Measurements from ENCODE around the gene DGKI.
A peak's percentile ranks its signal among the peaks of the same experiment; 100 is the strongest.

DGKI gene

GRCh38 chr7:137670222-137671064 is 176.3 kb downstream of the DGKI start:
- DNase-seq (ENCODE audit: low read depth), result peak; percentile 80
- H3K4me3 ChIP-seq (ENCODE audit: low read length), result no peak overlapping the region
- no peak for TF ChIP-seq CTCF (conservative IDR thresholded peaks at IDR 0.05; ENCODE audit: low read length)

GRCh38 chr7:137669706-137670105 is 177.1 kb downstream of the DGKI start:
- TF ChIP-seq CTCF (conservative IDR thresholded peaks at IDR 0.05; ENCODE audit: low read length), result no peak
- H3K4me3 ChIP-seq (ENCODE audit: low read length), result no peak overlapping the region
- peak; percentile 57 for DNase-seq (ENCODE audit: low read depth)

GRCh38 chr7:137668404-137668803 is 178.4 kb downstream of the DGKI start:
- DNase-seq (ENCODE audit: low read depth), result no peak
- TF ChIP-seq CTCF (conservative IDR thresholded peaks at IDR 0.05; ENCODE audit: low read length), result no peak
- H3K4me3 ChIP-seq (ENCODE audit: low read length), result no peak overlapping the region

GRCh38 chr7:137667633-137668387 is 179.0 kb downstream of the DGKI start:
- no peak for TF ChIP-seq CTCF (conservative IDR thresholded peaks at IDR 0.05; ENCODE audit: low read length)
- DNase-seq (ENCODE audit: low read depth), result peak; percentile 92
- H3K4me3 ChIP-seq (ENCODE audit: low read length), result no peak overlapping the region

- no peak for TF ChIP-seq CTCF (conservative IDR thresholded peaks at IDR 0.05; ENCODE audit: low read length)
- H3K4me3 ChIP-seq (ENCODE audit: low read length), result no peak overlapping the region
- no peak for DNase-seq (ENCODE audit: low read depth)
Observed at GRCh38 chr7:137664846-137665245, 181.9 kb downstream of the DGKI start.

GRCh38 chr7:137661634-137662033 is 185.1 kb downstream of the DGKI start:
- peak; percentile 46 for DNase-seq (ENCODE audit: low read depth)
- TF ChIP-seq CTCF (conservative IDR thresholded peaks at IDR 0.05; ENCODE audit: low read length), result no peak
- no peak overlapping the region for H3K4me3 ChIP-seq (ENCODE audit: low read length)
